Epithelial cell of prostate (primary cell): Measurements from ENCODE around the gene WBP11.
"Not testable (repeated sequence)": the region's sequence is repeated elsewhere in the genome, so short reads cannot be mapped to it uniquely, and the experiment has no call there.

Source experiments
- DNase-seq: peaks from one replicate; pipeline ENCODE4 v3.0.0-alpha.2; 2011; ENCODE audit warnings: low read depth, low spot score
- H3K27ac ChIP-seq: fragments of 450-650 bp; 2 replicates; pipeline ENCODE4 v1.5.1; 2017; ENCODE audit warnings: mild to moderate bottlenecking

Gene WBP11

DNA sequence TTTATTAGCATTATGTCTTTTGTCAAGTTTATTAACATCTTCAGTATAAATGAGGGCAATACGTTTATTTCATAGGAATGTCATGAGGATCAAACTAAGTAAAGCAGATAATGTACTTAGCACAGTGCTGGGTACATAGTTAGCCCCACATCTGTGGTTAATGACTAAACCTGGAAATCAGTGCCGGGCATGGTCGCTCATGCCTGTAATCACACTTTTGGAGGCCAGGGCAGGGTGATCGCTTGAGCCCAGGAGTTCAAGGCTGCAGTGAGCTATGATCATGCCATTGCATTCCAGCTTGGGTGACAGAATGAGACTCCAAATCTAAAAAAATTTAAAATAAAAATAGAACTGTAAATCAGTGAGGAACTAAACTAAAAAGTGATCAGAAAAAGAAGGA, 62.1 kb downstream of the WBP11 start:
- no peak overlapping the region for H3K27ac ChIP-seq
- no peak for DNase-seq

DNA sequence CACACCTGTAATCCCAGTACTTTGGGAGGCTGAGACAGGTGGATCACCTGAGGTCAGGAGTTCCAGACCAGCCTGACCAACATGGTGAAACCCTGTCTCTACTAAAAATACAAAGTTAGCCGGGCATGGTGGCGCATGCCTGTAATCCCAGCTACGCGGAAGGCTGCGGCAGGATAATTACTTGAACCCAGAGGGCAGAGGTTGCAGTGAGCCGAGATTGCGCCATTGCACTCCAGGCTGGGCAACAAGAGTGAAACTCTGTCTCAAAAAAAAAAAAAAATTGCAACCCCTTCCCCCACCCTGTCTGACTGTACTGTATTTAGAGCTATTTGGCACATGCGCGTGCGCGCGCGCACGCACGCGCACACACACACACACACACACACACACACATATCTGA, 66.8 kb downstream of the WBP11 start:
- not testable (repeated sequence) for DNase-seq, H3K27ac ChIP-seq
